ENCODE results near the gene PRDM16.

Gene PRDM16

DNA sequence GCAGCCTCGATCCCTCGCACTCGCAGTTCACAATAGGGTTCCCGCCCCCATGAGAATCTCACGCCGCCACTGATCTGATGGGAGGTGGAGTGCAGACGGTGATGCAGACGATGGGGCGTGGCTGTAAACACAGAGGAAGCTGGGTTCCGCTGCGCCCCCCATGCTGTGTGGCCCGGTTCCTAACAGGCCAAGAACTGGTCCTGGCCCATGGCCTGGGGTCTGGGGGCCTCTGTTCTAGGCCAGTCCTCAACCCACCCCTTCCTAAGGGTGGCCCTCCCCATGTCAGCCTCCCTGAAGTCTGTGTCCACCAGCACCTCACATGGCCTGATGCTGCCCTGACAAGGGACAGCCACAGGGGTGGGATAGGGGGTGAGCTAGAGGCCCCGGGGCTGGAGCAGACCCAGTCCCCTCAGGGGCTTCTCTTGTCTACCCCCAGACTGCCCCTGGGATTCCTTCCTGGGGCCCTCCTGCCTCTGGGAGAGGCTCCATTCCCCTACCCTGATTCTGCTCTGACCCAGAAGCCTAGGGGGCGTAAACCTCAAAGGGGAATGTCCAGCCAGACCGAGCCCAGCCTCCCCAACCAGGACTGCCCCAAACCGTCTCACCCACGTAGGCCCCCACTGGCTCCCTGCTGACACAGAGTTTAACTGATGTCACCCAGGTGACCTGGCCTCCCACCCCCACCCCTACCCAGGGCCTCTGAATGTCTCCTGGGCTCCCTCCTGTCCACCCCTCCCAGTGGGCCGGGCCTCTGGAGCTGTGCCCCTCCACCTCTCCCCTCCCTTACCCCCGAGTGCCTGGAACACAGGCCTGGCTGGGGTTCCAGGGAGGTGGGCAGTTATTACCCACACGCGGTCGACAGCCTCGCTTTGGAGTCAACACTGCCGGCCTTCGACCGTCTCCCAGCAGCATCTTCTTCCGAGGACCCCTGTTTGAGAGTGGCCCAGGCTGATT is 370.6 kb downstream of the PRDM16 start:
- TF ChIP-seq, protein P1, sequence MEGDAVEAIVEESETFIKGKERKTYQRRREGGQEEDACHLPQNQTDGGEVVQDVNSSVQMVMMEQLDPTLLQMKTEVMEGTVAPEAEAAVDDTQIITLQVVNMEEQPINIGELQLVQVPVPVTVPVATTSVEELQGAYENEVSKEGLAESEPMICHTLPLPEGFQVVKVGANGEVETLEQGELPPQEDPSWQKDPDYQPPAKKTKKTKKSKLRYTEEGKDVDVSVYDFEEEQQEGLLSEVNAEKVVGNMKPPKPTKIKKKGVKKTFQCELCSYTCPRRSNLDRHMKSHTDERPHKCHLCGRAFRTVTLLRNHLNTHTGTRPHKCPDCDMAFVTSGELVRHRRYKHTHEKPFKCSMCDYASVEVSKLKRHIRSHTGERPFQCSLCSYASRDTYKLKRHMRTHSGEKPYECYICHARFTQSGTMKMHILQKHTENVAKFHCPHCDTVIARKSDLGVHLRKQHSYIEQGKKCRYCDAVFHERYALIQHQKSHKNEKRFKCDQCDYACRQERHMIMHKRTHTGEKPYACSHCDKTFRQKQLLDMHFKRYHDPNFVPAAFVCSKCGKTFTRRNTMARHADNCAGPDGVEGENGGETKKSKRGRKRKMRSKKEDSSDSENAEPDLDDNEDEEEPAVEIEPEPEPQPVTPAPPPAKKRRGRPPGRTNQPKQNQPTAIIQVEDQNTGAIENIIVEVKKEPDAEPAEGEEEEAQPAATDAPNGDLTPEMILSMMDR (IDR thresholded peaks at IDR 0.05; ENCODE audit: low read depth, low read length, missing control alignments), result no peak
- DNase-seq (ENCODE audit: low read depth), result no peak

GRCh38 chr1:3440300-3440681 is 371.3 kb downstream of the PRDM16 start:
- TF ChIP-seq, protein P1 (IDR thresholded peaks at IDR 0.05; ENCODE audit: low read depth, low read length, missing control alignments), result no peak
- no peak overlapping the region for H3K4me3 ChIP-seq (ENCODE audit: low read depth, low read length)
- DNase-seq (ENCODE audit: low read depth), result no peak

More for the DNA sequence above, 370.6 kb downstream of the PRDM16 start:
- no peak overlapping the region for H3K4me3 ChIP-seq (ENCODE audit: low read depth, low read length)

DNA sequence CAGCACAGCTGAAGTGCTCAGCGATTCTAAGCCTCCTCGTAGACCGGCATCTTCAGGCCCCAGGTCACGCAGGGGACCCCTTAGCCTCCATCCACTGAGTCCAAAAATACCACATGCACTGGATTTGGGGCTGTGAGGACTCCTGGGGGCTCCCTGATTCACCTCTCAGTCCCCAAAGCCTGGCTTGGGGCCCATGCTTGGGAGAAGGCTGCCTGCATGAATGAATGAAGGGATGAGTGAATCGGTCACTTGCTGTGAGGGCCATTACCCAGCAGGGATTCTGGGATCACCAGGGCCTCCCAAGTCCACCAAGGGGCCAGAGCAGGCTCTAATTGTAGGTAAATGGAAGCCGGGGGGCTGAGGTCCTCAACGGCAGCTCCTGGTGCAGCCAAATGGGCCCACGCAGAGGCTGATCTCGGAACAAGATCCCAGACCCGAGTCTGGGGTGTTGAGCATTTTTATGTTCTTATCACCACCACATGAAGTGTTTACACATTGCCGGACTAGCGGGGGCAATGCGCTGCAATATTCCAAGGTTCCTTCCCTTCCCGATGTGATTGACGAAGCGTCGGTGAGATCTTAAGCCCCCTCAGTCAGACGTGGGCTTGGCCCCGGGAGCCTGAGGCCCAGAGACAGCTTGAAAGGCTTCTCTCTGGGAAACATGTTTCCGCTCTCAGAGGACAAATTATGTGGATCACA is 371.9 kb downstream of the PRDM16 start:
- TF ChIP-seq, protein P1 (IDR thresholded peaks at IDR 0.05; ENCODE audit: low read depth, low read length, missing control alignments), result no peak
- no peak overlapping the region for H3K4me3 ChIP-seq (ENCODE audit: low read depth, low read length)

GRCh38 chr1:3441410-3441847 is 372.4 kb downstream of the PRDM16 start:
- TF ChIP-seq, protein P1 (IDR thresholded peaks at IDR 0.05; ENCODE audit: low read depth, low read length, missing control alignments), result no peak
- no peak for DNase-seq (ENCODE audit: low read depth)
- H3K4me3 ChIP-seq (ENCODE audit: low read depth, low read length), result no peak overlapping the region

More for the DNA sequence above, 371.9 kb downstream of the PRDM16 start:
- DNase-seq (ENCODE audit: low read depth), result no peak

GRCh38 chr1:3441880-3442279 is 372.9 kb downstream of the PRDM16 start:
- TF ChIP-seq, protein P1 (IDR thresholded peaks at IDR 0.05; ENCODE audit: low read depth, low read length, missing control alignments), result no peak
- no peak overlapping the region for H3K4me3 ChIP-seq (ENCODE audit: low read depth, low read length)
- DNase-seq (ENCODE audit: low read depth), result no peak

DNA sequence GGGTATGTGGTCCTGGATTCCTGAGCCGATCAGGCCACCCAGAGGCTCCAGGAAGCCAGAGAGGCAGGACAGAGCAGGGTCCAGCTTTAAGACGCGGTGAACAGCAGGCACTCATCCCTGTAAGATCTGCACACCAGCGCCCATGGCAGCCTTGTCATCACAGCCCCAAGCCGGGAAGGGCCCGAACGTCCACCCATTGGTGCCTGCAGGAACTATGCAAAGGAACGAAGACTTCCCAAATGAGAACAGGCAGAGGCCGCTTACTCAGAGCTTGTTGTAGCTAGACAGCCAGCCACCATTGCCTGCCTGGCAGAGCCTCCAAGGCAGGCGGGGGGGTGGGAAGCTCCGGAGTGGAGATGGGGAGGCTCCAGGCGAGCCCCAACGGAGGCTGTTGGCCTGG is 373.3 kb downstream of the PRDM16 start:
- H3K4me3 ChIP-seq (ENCODE audit: low read depth, low read length), result no peak overlapping the region
- TF ChIP-seq, protein P1 (IDR thresholded peaks at IDR 0.05; ENCODE audit: low read depth, low read length, missing control alignments), result no peak
- no peak for DNase-seq (ENCODE audit: low read depth)
